Inflammatory macrophage treated with lipopolysaccharide for 1 hour (primary cell): Measurements from ENCODE around the gene GNA12.

Experiments
- DNase-seq, 2 donors: peaks; one replicate each; pipeline ENCODE4 v3.0.0-alpha.2; 2020 to 2022

The GNA12 gene

DNA sequence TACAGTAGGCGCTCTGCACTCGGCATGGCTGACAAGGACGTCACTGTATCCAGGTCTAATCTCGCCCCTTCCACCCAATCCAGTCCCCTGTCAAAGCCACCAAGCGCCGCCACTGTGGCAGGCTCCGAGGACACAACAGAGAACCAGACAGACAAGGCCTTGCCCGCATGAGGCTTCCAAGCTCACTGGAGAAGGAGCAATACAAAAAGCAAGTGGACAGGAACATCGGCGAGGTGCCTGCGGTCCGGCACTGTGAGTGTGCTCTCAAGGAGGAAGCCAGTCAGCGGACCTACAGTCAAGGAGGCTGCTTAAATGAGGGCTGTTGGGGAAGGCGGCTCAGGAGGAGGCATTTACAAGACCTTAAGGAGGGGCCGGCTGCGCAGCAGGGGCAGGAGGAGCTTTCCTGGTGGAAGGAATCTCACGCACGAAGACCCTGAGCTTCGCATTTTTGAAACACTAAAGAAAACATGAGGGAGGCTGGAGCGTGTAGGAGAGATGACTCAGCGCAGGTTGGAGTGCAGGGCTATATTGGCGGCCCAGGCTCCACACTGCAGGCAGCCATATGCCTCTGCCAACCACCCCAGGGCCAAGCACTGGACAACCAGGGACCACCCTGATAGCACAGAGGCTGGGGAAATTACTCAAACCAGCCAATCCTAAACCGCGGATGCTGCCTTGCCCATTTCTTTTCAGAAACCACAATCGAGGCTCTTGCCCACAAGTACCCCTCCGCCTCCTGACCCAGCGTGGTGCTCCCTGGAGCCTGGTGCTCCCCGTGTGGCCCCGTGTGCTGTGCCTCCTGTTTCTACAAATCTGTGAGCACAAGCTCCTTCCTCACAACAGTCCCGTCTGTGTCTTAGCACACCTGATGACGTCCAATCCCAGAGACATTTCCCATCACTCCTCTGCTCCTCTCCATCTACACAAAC, 28.9 kb downstream of the GNA12 start:
- DNase-seq = no peak

DNA sequence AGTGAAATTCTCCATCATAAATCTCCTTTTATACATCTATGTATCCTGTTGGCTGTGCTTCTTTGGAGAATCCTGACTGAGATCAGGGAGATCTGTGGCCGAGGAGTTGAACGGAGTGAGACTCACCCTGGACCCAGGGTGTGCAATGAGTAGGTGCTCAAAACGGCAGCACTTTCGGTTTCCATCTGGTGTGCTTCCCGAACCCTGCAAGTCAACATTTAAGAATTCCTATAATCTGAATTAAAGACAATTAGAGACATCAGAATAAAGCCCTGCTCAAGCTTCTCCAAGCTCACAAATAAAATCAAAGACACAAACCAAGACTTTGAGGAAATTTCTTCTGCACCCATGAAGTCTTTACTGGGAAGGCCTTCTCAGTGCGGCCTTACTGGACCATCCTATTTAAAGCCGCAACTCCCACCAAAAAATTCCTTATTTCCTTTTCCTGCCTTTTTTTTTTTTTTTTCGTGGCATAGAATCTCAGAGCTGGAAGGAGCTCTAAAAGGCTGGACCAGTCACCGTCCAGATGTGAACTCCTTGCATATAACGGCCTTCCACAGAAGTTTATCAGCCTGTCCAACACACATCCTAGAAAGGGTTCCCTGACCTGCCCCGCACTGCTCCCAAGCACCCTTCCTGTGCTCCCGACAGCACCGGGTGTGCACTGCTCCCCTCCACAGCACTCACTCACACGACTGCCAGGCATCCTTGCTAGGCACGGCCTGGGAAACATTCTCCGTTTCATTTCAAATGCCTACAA, 29.7 kb downstream of the GNA12 start:
- DNase-seq = no peak

DNA sequence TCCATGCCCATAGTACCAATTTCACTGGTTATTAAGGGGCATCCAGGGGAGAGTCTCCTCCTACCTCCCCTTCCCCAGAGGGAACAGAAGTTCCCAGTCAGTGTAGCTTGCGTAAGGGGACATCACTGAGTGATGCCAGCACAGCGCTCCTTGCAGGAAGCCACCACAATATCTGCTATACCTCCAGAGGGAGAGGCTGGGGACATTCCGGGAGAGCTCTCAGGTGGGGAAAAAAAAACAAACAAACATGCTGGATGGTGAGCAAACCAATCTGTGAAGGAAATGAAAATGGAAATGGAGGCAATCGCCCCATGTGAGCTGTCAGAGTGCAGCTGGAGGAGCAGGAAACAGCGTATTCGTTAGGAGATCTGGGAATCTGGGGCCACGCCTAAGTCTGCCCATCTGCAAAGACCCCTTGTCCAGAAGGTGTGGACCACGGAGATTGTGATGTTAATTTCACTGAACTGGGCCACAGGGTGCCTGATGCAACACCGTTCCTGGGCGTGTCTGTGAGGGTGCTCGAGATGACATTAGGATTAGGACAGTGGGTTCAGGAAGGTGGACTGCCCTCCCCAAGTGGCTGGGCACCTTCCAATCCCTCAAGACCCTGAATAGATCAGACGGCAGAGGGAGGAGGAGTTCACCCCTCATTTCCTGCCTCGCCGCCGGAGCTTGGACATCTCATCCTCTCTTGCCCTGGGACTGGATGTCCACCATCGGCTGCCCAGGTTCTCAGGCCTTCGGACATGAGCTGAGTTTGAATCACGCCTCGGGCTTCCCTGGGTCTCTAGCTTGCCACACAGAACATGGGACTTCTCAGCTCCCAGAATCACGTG, 30.5 kb downstream of the GNA12 start:
- DNase-seq = peak in 1 of 2 donors; percentile 39

DNA sequence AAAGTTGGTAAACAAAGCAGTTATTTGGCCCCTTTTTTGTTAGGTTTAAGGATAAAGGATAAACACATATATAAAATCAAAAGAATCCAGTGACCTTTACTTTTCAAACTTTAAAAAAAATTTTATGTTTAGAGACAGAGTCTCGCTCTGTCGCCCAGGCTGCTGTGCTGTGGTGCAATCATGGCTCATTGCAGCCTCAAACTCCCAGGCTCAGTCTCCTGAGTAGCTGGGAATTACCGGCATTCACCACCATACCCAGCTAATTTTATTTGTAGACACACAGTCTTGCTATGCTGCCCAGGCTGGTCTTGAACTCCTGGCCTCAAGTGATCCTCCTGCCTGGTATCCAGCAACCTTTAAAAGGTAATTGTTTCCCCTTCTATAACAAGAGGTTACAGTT, 31.3 kb downstream of the GNA12 start:
- DNase-seq = peak; percentile 36 to 59

DNA sequence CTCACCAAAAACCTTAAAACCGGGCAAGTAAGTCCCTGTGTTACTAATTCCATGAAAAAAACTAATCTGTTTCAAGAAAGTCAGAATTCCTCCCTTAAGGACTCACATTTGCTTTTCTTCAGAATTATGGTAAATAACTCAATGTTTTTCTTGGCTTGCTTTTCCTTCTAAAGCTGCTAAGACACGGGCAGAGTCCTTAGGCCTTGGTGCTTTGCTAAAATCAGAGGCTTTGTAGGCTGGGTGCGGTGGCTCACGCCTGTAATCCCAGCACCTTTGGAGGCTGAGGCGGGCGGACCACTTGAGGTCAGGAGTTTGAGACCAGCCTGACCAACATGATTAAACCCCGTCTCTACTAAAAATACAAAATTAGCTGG, 32.0 kb downstream of the GNA12 start:
- no peak for DNase-seq

DNA sequence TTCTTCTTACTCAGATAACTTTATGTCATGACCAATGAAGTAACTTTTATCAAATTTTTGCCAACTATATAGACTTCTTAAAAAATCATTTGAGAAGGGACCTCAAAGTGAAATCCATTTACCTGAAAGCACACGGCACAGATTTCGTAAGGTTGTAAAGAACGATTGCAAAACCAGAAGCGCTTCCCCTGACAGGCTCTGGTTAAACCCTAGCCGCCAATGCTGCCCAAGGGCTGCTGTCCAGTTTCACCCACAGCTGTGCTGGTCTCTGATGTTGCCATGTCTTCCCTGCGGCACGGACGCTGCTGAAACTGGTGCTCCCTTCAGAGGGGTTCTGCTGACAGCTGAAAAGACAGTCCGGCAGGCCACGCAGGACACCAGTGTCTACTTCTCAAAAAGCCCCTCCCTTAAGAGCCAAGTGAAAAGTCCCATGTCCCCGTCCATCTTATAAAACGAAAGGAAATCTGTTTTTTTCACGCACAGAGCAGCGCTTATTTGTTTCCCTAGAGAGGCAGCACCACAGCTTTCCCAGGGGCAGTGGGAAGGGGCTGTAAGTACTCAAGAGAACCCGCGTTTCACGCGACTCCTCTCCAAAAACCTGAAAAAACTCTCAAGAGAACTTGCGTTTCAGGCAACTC, 32.5 kb downstream of the GNA12 start:
- DNase-seq = peak in 1 of 2 donors; percentile 48

DNA sequence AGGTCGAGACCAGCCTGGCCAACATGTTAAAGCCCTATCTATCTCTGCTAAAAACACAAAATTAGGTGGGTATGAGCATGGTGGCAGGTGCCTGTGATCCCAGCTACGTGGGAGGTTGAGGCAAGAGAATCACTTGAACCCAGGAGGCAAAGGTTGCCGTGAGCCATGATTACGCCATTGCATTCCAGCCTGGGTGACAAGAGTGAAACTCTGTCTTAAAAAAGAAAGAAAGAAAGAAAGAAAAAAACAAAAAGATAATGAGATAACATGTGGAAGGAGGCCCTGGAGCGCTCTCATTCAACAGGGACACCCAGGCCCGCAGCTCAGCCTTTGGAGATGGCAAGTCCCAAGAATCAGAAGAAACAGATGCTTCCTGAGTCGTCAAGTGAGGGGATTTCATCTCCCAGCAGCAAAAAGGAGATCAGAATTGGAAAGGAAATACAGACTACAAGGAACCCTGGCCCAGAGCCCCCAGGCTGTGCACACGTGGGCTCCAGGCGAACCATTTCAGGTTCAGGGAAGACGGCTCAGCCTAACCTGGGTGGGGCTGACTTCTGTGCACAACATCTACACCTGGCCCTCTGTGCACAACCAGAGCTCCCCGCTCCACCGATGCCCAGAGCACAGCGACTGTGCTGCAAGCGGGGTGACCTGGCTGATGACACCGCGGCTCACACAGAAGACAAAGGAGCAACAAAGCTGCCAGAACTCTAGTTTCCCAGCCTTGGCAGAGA, 33.3 kb downstream of the GNA12 start:
- DNase-seq = no peak

DNA sequence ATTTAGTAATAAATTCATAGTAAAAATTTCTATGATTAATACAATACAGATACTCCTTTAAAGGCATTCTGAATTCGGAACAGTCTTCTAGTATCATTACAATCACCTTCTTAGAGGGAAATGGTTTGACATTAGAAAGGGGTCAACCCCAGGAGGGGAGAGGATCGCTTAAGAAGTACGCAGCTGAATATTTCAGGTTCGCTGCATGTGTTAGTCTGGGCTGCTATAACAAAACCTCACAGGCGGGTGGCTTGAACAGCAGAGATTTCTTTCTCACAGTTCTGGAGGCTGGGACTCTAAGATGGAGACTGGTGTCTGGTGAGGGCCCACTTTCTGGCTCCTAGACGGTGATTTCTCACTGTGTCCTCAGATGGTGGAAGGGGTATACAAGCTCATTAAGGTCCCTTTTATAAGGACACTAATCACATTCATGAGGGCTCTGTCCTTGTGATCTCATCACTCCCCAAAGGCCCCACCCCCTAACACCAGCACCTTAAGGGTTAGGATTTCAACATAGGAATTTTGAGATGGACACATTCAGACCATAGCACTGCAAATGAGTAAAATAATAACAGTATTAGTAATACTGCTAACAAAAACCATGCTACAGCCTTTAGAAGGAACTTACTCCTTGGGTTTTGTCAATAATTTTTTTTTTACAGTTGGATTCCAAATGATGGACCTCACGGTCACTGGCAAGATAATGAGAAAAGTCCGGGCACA, 34.0 kb downstream of the GNA12 start:
- DNase-seq = no peak

DNA sequence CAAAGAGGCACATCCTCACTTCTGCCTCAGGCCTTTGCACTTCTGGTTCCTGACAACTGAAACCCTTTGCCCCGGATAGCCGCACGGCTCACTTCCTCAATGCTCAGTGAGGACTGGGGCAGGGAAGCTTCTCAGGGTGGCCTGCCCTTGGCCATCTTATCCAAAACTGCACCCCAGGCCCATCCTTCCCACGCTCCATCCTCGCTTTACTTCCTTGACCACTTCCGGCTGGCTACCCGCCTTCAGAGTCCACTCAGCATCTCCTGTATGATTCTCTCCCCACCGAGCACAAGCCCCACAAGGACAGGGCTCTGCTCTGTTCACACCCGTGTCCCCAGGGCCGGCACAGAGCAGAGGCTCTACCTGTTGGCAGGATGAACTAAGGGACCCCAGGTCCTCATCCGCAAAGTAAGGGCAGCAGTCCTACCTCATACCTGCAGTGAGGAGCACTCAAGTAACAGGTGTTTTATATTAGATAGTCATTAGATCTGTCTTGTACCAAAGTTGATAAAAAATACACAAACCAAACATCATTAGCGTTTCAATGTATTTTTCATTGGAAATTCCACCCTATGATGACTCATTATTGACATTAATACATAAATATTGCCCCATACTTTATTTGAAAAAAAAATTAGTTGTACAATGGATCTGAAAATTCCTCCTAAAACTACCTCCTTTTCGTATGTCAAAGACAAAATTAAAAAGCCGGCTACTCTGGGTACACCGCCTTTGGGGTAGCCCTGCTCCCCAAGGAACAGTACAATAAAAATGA, 35.0 kb downstream of the GNA12 start:
- DNase-seq = peak; percentile 62

DNA sequence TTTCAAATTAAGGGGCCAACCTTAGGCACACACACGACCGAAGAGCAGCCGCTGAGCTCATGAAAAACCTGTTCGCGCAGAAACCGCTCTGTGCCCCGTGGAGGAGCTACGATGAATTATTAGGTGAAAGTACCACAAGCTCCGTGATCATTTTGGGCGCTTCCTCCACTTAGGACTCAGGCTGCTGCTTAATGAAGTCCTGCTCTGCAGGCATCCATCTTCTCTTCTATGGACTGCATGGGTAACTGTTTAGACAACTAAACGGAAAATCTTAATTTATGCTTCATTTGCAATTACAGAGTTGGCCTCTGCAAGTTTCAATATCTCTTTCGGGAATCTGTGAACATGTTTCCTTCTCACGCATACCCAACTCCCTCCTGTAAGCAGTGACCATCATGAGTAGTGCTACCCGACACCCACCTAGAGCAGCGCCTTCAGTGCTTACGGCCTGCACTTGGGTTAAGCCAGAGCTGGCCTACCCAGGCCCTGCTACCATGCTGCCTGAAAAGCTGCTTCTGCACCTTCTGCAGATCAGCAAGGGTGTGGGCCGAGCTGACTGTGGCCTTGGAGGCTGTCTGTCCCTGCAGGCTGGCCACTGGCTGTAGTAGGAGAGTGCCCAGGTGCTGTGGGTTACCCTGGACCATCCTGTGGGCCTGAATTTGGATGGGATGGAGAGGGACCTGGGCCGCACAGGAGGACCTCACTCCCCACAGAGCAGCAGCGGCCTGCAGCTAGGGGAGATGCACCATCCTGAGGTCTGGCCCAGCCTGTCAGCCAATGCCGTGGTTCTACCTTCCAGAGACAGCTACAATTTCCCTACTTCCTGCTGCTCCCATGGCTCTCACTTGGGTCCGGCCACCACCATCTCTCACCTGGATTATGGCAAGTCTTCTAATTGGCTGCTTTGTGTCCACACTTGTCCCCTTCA, 36.0 kb downstream of the GNA12 start:
- no peak for DNase-seq

DNA sequence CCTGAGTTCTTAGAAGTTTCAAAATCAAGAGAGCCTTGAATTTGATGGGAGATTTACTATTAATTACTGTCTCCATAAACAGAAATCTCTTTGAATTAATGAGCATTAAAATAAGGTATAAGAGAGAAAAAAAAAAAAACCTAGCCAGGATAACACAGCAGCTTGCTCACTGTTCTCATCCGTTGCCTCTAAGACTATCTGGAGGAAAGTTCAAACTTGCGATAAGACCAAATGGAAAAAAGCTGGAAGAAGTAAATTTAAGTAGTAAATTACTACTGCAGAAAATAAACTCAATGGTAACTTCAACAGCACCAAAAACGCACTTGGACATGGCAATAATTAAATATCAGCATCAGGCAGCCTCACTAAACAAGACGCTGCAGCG, 36.7 kb downstream of the GNA12 start:
- no peak for DNase-seq

DNA sequence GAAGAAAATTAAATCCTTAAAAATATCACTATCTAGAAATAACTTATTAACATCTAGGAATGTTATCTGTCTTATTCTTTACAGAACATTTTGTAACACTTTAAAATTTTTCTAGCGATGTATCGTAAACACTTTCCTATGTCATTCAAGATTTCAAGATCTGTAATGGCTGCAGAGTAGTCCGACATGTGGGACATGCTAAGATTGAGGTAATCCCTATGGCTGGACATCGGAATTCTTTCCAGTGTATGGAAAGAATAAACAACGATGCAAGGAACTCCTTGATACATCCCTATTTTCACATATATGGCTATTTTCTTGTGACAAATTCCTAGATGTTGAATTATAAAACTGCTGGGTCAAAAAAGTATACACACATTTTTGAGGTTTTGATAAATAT, 37.5 kb downstream of the GNA12 start:
- no peak for DNase-seq

DNA sequence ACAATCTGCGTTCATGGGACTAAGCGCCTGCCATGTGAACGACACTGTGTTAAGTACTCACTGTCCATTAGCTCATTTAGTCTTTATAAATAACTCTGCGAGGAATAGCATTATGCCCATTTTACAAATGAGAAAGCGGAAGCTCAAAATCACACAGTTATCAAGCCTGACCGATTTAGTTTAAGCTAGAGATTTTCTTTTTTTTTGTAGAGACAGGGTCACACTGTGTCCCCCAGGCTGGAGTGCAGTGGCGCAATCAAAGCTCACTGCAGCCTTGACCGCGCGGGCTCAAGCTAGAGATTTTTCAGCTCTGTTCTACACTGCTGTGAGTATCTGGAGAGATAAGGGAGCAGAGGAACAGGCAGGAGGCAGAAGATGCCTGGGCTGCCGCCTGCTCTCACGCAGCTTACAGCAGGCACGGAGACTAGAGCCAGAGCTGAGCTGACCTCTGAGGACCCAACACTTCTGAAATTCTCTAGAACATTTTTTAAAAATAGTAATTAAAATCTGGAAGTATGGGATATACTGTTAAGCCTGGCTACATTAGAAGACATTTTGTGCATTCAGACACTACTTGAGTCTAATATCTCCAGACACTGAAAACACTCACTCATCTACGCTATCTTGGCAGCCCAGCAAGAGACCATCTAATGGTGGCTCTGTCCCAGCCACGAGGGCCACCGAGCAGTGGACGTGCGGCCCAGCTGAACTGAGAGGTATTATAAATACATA, 38.7 kb downstream of the GNA12 start:
- DNase-seq = no peak

DNA sequence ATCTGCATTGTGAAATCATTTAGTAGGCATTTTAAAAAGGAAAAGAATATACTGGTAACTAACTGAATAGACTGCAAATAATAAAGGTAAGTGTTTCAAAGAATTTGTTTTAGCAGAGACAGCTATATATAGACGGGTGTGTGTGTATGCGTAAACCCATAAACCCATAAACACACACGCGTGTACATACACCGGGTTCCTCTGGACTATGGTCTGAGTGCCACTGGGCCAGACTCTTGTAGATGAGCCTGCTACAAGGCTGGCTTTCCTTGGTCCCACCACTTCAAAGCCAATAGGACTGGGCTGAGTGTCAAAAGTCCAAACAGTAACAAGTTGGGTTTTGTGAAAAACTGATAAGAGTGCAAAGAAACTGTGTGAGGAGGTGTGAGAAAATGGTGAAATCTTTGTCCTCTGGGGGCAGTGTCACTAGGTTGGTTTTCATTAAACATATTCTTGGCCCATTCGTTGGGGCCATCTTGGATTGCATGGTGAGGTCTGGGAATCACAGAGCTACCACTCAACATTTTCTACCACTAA, 39.8 kb downstream of the GNA12 start:
- DNase-seq = no peak

DNA sequence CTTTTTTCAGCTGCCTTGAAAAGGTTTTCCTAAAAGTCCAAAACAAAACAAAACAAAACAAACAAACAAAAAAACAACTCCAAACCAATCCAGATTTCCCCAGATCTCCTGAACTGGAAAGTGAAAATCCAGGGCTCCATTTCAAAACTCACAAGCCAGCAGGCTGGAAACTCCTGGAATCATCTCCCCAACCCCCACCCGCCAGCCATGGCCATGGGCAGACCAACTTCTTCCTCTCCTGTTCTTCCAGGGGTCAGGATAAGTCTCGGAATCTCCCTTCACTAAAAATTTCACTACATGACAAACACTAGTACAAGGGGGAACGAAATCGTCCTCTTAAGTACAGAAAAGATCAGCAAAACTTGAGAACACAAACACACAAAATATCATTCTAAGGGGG, 40.4 kb downstream of the GNA12 start:
- DNase-seq = no peak

DNA sequence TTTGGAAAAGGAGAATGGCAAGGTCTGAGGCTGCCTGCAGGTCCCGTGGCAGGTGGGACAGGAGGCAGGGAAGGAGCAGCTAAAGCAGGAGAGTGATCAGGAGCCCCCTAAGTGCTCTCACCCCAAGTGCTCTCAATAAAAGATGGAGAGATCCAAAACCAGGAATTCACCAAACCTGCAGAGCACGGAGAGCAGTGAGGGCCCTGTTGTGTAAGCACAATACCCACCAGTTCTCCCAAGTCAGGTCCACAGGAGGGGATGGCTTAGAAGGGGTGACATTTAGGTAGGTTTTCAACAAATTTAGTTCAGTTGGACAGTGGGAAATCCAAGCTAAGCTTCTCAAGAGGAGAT, 40.8 kb downstream of the GNA12 start:
- DNase-seq = no peak

DNA sequence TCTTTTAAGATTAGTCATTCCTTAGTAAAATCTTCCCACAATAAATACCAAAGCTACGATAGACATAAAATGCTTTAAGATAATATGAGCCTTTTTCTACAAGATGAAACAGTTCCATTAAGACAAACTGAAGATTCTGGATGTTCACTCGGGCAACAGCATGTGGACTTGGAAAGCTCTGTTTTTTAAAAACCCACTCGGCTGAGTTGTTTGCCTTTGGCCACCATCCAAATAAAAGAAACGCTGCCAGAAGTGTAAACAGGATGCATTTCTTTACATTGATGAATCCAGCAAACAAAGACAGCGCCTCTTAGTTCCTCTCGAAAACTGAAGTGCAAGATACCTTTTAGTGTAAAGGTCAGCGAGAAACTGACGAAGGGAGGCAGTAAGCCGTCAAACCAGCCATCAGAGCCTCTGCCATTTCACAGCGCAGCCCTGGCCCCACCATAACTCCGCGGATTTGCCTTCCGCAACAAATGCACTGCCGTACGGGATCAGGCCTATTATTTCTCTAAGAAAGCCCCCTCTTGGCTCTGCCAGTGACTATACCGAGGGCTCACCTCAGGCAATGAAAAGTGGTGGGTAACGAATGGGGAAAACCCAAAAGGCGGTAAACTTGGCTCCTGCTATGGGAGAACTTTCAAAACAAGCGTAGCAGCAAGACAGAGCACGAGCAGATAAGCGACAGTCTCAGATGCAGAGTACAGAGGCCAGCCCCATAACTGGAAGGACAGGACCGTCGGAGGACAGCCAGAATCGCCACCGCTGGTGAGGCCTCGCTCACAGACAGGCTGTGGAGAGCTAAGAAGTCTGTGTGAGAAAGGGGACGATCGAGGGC, 41.4 kb downstream of the GNA12 start:
- DNase-seq = no peak

DNA sequence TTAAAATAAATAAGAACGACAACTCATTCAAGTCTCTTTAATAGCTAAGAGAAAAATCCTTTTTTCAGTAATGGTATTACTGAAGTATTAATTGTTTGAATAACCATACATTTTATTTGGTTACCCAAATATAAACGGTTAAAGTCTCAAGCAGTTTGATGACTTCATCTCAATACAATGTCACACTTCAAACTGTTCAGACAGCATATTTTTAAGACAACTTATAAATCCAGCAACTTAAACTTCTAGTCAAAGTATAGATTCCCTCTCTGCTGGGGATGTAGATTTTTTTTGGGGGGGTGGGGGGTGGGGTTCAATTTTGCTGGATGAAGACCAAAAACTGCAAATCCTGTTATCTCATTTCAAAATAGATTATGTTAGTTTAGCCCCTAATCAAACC, 42.0 kb downstream of the GNA12 start:
- DNase-seq = no peak
